ENCODE results near the gene DGKB.

GRCh38 chr7:14201353-14201752 is 701.2 kb downstream of the DGKB start:
- no peak for TF ChIP-seq CTCF (IDR thresholded peaks at IDR 0.05)
- no peak for TF ChIP-seq POLR2A (IDR thresholded peaks at IDR 0.05)
- no peak for TF ChIP-seq POLR2AphosphoS5 (IDR thresholded peaks at IDR 0.05)
- no peak for TF ChIP-seq EP300 (IDR thresholded peaks at IDR 0.05; ENCODE audit: low read depth)
